Measurements from ENCODE around the gene TARM1. TPM values are rescaled to one million over a fixed set of nuclear protein-coding genes. Genes with fewer than 3 reads are reported as not detected.
A peak's percentile ranks its signal among the peaks of the same experiment; 100 is the strongest.
"Not testable (repeated sequence)": the region's sequence is repeated elsewhere in the genome, so short reads cannot be mapped to it uniquely, and the experiment has no call there.

TARM1 gene
- total RNA-seq, 1 donor: 0.21 TPM

- Histone ChIP-seq H3K4me3 (ENCODE audit: low read length) (no peak overlapping the region), H3K4me1 (ENCODE audit: insufficient read depth, low read length) (peaks cover 9% of the 10 kb centered on the region), H3K27me3 (ENCODE audit: insufficient read depth, low read length) (no peaks in the 10 kb centered on the region)
Measured at GRCh38 chr19:54107876-54108490, 26.8 kb upstream of the TARM1 start.

GRCh38 chr19:54106716-54107115, 25.6 kb upstream of the TARM1 start:
- Histone ChIP-seq H3K4me1 (ENCODE audit: insufficient read depth, low read length) (peaks cover 16% of the 10 kb centered on the region), H3K4me3 (ENCODE audit: low read length) (no peak overlapping the region), H3K27me3 (ENCODE audit: insufficient read depth, low read length) (no peaks in the 10 kb centered on the region), H3K9me3 (ENCODE audit: low read depth, low read length) (no peaks in the 10 kb centered on the region)

More at GRCh38 chr19:54107876-54108490, 26.8 kb upstream of the TARM1 start:
- no peaks in the 10 kb centered on the region for H3K9me3 ChIP-seq (ENCODE audit: low read depth, low read length)

- Histone ChIP-seq H3K4me1 (ENCODE audit: insufficient read depth, low read length) (peaks cover 25% of the 10 kb centered on the region), H3K27me3 (ENCODE audit: insufficient read depth, low read length) (no peaks in the 10 kb centered on the region), H3K9me3 (ENCODE audit: low read depth, low read length) (no peaks in the 10 kb centered on the region), H3K4me3 (ENCODE audit: low read length) (no peak overlapping the region)
Measured at GRCh38 chr19:54105796-54106195, 24.6 kb upstream of the TARM1 start.

- Histone ChIP-seq H3K4me1 (ENCODE audit: insufficient read depth, low read length) (peaks cover 27% of the 10 kb centered on the region), H3K4me3 (ENCODE audit: low read length) (no peak overlapping the region), H3K9me3 (ENCODE audit: low read depth, low read length) (no peaks in the 10 kb centered on the region), H3K27me3 (ENCODE audit: insufficient read depth, low read length) (no peaks in the 10 kb centered on the region)
Measured at GRCh38 chr19:54104998-54105715, 24.0 kb upstream of the TARM1 start.

- Histone ChIP-seq H3K9me3 (ENCODE audit: low read depth, low read length) (no peaks in the 10 kb centered on the region), H3K4me3 (ENCODE audit: low read length) (peak within 1 kb of the TSS; percentile 71), H3K27me3 (ENCODE audit: insufficient read depth, low read length) (no peaks in the 10 kb centered on the region), H3K4me1 (ENCODE audit: insufficient read depth, low read length) (peaks cover 48% of the 10 kb centered on the region)
Measured at GRCh38 chr19:54102421-54103169, 21.4 kb upstream of the TARM1 start, which contains the start of gene NDUFA3. NDUFA3 (plus strand) TSS chr19:54102855; CDS start chr19:54102879, 24 bp downstream.

- peak within 1 kb of the TSS; percentile 48 for H3K4me3 ChIP-seq (ENCODE audit: low read length)
- no peaks in the 10 kb centered on the region for H3K9me3 ChIP-seq (ENCODE audit: low read depth, low read length)
- peaks cover 68% of the 10 kb centered on the region for H3K4me1 ChIP-seq (ENCODE audit: insufficient read depth, low read length)
- no peaks in the 10 kb centered on the region for H3K27me3 ChIP-seq (ENCODE audit: insufficient read depth, low read length)
Measured at GRCh38 chr19:54100561-54100960, 19.4 kb upstream of the TARM1 start, which contains the start of gene OSCAR. OSCAR (minus strand) TSS chr19:54100803; CDS start chr19:54100792, 11 bp downstream.

GRCh38 chr19:54099903-54100255, 18.7 kb upstream of the TARM1 start:
- Histone ChIP-seq H3K4me3 (ENCODE audit: low read length) (peak overlapping the region; percentile 48), H3K4me1 (ENCODE audit: insufficient read depth, low read length) (peaks cover 75% of the 10 kb centered on the region)
- not testable (repeated sequence) for H3K27me3 ChIP-seq (ENCODE audit: insufficient read depth, low read length); H3K9me3 ChIP-seq (ENCODE audit: low read depth, low read length)

- Histone ChIP-seq H3K4me3 (ENCODE audit: low read length) (peak overlapping the region; percentile 13), H3K27me3 (ENCODE audit: insufficient read depth, low read length) (no peaks in the 10 kb centered on the region), H3K4me1 (ENCODE audit: insufficient read depth, low read length) (peaks cover 75% of the 10 kb centered on the region), H3K9me3 (ENCODE audit: low read depth, low read length) (no peaks in the 10 kb centered on the region)
Measured at GRCh38 chr19:54099190-54099902, 18.2 kb upstream of the TARM1 start.

GRCh38 chr19:54096617-54097106, 15.5 kb upstream of the TARM1 start:
- H3K4me3 ChIP-seq (ENCODE audit: low read length): peak overlapping the region; percentile 30
- peaks cover 59% of the 10 kb centered on the region for H3K4me1 ChIP-seq (ENCODE audit: insufficient read depth, low read length)
- no peaks in the 10 kb centered on the region for H3K9me3 ChIP-seq (ENCODE audit: low read depth, low read length)
- no peaks in the 10 kb centered on the region for H3K27me3 ChIP-seq (ENCODE audit: insufficient read depth, low read length)

- H3K27me3 ChIP-seq (ENCODE audit: insufficient read depth, low read length); H3K9me3 ChIP-seq (ENCODE audit: low read depth, low read length): not testable (repeated sequence)
- Histone ChIP-seq H3K4me3 (ENCODE audit: low read length) (peak overlapping the region; percentile 30), H3K4me1 (ENCODE audit: insufficient read depth, low read length) (peaks cover 53% of the 10 kb centered on the region)
Measured at GRCh38 chr19:54095859-54096616, 14.9 kb upstream of the TARM1 start.

GRCh38 chr19:54095136-54095858, 14.1 kb upstream of the TARM1 start:
- H3K9me3 ChIP-seq (ENCODE audit: low read depth, low read length): no peaks in the 10 kb centered on the region
- H3K27me3 ChIP-seq (ENCODE audit: insufficient read depth, low read length): no peaks in the 10 kb centered on the region
- peaks cover 49% of the 10 kb centered on the region for H3K4me1 ChIP-seq (ENCODE audit: insufficient read depth, low read length)
- H3K4me3 ChIP-seq (ENCODE audit: low read length): no peak overlapping the region

GRCh38 chr19:54094426-54095000, 13.3 kb upstream of the TARM1 start:
- peaks cover 42% of the 10 kb centered on the region for H3K4me1 ChIP-seq (ENCODE audit: insufficient read depth, low read length)
- H3K27me3 ChIP-seq (ENCODE audit: insufficient read depth, low read length): no peaks in the 10 kb centered on the region
- no peak overlapping the region for H3K4me3 ChIP-seq (ENCODE audit: low read length)
- H3K9me3 ChIP-seq (ENCODE audit: low read depth, low read length): no peaks in the 10 kb centered on the region

GRCh38 chr19:54084410-54084809, 3.2 kb upstream of the TARM1 start:
- no peak overlapping the region for H3K4me3 ChIP-seq (ENCODE audit: low read length)
- H3K4me1 ChIP-seq (ENCODE audit: insufficient read depth, low read length): peaks cover 10% of the 10 kb centered on the region
- no peaks in the 10 kb centered on the region for H3K9me3 ChIP-seq (ENCODE audit: low read depth, low read length)
- H3K27me3 ChIP-seq (ENCODE audit: insufficient read depth, low read length): no peaks in the 10 kb centered on the region
